ENCODE measurements around the gene FAF1. TPM values are rescaled to one million over a fixed set of nuclear protein-coding genes. Genes with fewer than 3 reads are reported as not detected.

Gene FAF1
- total and polyA plus RNA-seq, 2 donors (not counting 3 experiments of a cell fraction or from before 2014, with no cell fraction given), result 9.0 to 57.6 TPM

DNA sequence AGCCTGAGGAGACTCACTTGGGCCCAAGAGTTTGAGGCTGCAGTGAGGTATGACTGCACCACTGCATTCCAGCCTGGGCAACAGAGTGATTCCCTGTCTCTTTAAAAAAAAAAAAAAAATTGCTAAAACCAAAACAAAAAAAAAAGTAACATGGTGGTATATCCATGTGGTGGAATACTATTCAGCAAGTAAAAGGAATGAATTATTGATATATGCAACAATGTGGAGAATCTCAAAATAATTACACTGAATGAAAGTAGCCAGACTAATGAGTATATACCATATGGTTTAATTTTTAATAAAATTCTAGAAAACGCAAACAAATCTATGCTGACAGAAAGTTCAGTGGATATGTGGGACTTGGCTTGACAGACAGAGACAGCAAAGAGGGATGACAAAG, 456.6 kb downstream of the FAF1 start:
- Histone ChIP-seq H2AFZ (ENCODE audit: low read depth, low read length) (no peak overlapping the region), H3K4me2 (ENCODE audit: insufficient read depth, low read length) (no peak overlapping the region), H3K27me3 (ENCODE audit: control insufficient read depth in 2 of 2, insufficient read depth in 2 of 2, low read length in 2 of 2) (no peaks in the 10 kb centered on the region), H3K27ac (ENCODE audit: insufficient read depth, low read depth, low read length) (no peak overlapping the region), H3K9me1 (replicated peaks; ENCODE audit: control insufficient read depth, extremely low read depth, insufficient read depth, low read length) (no peaks in the 10 kb centered on the region), H3K9ac (replicated peaks; ENCODE audit: extremely low read depth, insufficient read depth, low read length) (no peak overlapping the region), H3K79me2 (ENCODE audit: control insufficient read depth, insufficient read depth, low read length) (no peaks in the 10 kb centered on the region), H3K4me3 (replicated peaks in 1 of 3; ENCODE audit: insufficient read depth in 1 of 3, low read depth in 1 of 3, low read length in 3 of 3) (no peak overlapping the region), H3K36me3 (ENCODE audit: control insufficient read depth in 2 of 2, extremely low read depth in 1 of 2, insufficient read depth in 2 of 2, low read length in 2 of 2) (no peaks in the 10 kb centered on the region), H3K4me1 (ENCODE audit: control insufficient read depth, extremely low read depth, insufficient read depth, low read length) (no peaks in the 10 kb centered on the region), H4K20me1 (replicated peaks; ENCODE audit: control insufficient read depth, extremely low read depth, insufficient read depth, low read length) (no peaks in the 10 kb centered on the region), H3K9me3 (replicated peaks; ENCODE audit: control insufficient read depth, insufficient read depth, low read length) (no peaks in the 10 kb centered on the region)
- intact Hi-C loops (cut with micrococcal nuclease), result no loop called here
- ChIA-PET CTCF (no interaction called here), POLR2A (no interaction called here)
- TF ChIP-seq MYC (IDR thresholded peaks at IDR 0.05; ENCODE audit: low read depth, low read length) (no peak), JUN (IDR thresholded peaks at IDR 0.05; ENCODE audit: borderline replicate concordance, insufficient read depth, insufficient read length, low read depth) (no peak), POLR2AphosphoS5 (IDR thresholded peaks at IDR 0.05; ENCODE audit: insufficient read depth, low read depth, low read length) (no peak), EZH2 (IDR thresholded peaks at IDR 0.05; ENCODE audit: borderline replicate concordance, low read depth, low read length, severe bottlenecking) (no peak), POLR2A (IDR thresholded peaks at IDR 0.05; ENCODE audit: low read depth, low read length) (no peak), FOS (IDR thresholded peaks at IDR 0.05; ENCODE audit: borderline replicate concordance, insufficient read depth, low read length) (no peak), GATA2 (IDR thresholded peaks at IDR 0.05; ENCODE audit: insufficient read depth, insufficient read length, low read depth, low read length) (no peak)
- TF ChIP-seq, protein P1, sequence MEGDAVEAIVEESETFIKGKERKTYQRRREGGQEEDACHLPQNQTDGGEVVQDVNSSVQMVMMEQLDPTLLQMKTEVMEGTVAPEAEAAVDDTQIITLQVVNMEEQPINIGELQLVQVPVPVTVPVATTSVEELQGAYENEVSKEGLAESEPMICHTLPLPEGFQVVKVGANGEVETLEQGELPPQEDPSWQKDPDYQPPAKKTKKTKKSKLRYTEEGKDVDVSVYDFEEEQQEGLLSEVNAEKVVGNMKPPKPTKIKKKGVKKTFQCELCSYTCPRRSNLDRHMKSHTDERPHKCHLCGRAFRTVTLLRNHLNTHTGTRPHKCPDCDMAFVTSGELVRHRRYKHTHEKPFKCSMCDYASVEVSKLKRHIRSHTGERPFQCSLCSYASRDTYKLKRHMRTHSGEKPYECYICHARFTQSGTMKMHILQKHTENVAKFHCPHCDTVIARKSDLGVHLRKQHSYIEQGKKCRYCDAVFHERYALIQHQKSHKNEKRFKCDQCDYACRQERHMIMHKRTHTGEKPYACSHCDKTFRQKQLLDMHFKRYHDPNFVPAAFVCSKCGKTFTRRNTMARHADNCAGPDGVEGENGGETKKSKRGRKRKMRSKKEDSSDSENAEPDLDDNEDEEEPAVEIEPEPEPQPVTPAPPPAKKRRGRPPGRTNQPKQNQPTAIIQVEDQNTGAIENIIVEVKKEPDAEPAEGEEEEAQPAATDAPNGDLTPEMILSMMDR (IDR thresholded peaks at IDR 0.05; ENCODE audit: extremely low read depth in 1 of 2, insufficient read depth in 1 of 2, low read depth in 1 of 2, low read length in 2 of 2), result no peak
- TF ChIP-seq, protein P2, sequence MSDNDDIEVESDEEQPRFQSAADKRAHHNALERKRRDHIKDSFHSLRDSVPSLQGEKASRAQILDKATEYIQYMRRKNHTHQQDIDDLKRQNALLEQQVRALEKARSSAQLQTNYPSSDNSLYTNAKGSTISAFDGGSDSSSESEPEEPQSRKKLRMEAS (IDR thresholded peaks at IDR 0.05; ENCODE audit: insufficient read depth, insufficient read length), result no peak
- dilution Hi-C loops (cut with MboI; ENCODE audit: extremely low pct_ligation_motif_present, low sequenced_read_pairs), result no loop called here
- BruUV-seq (replicated peaks), result no TSS peak
- DNase-seq (ENCODE audit: low read depth, low spot score) (no peak), FAIRE-seq (no peak)
